Fibroblast of lung (primary cell): Measurements from ENCODE around the gene GALNT18.

Experiments used
- CTCF ChIP-seq, 2 donors: IDR thresholded peaks in 1 of 2; conservative IDR thresholded peaks in 1 of 2; 1 replicate in 1 of 2; 2 replicates in 1 of 2; pipeline ENCODE4 v1.5.1; 2011 to 2012; ENCODE audit warnings: low read length in 2 of 2, control low read depth in 1 of 2, inconsistent platforms in 1 of 2, low read depth in 1 of 2, mild to moderate bottlenecking in 1 of 2
- EZH2 ChIP-seq: IDR thresholded peaks from 2 replicates; pipeline ENCODE4 v1.5.1; 2012; ENCODE audit warnings: low read length, control low read depth, mild to moderate bottlenecking; ENCODE audit errors: missing control alignments

GRCh38 chr11:11446967-11447366, 174.8 kb downstream of the GALNT18 start:
- no peak for TF ChIP-seq CTCF (conservative IDR thresholded peaks at IDR 0.05 in 1 of 2, IDR thresholded peaks at IDR 0.05 in 1 of 2; ENCODE audit: low read depth in 1 of 2, low read length in 2 of 2)
- no peak for TF ChIP-seq EZH2
